IMR-90 (cell line): ENCODE data around the gene SYTL4. TPM values are rescaled to one million over a fixed set of nuclear protein-coding genes. Genes with fewer than 3 reads are reported as not detected.

Source experiments
- ATAC-seq: fragments of 200-7000 bp; cut with Tn5 transposase; 2 replicates; pipeline ENCODE4 v1.9.1; 2020; ENCODE audit warnings: low read depth, mild to moderate bottlenecking, moderate library complexity
- BruUV-seq: library from RNA; stranded (reverse); fragments of 400-500 nt; replicated peaks from 2 replicates; lab custom pipeline; 2021; lab: Mats Ljungman, UMichigan
- CTCF ChIA-PET: fragments of 300-600 bp; formaldehyde crosslinking; extraction: SDS; loops from one replicate; lab custom pipeline; 2021; ENCODE audit warnings: antibody characterized with exemption; lab: Yijun Ruan, JAX
- POLR2A ChIA-PET: fragments of 300-600 bp; sonication (Branson Sonifier 250); formaldehyde crosslinking; loops from one replicate; lab custom pipeline; 2022; ENCODE audit warnings: antibody characterized with exemption; ENCODE audit not compliant: unreplicated experiment; lab: Charles Lee
- DNase-seq: peaks from one replicate; pipeline ENCODE4 v3.0.0; 2013
- H2AFZ ChIP-seq: replicated peaks from 2 replicates; pipeline ENCODE3; 2013; ENCODE audit warnings: low read length, mild to moderate bottlenecking; ENCODE audit not compliant: poor library complexity
- H2AK5ac ChIP-seq: 2 replicates; pipeline ENCODE4 v1.6.1; 2013; ENCODE audit warnings: low read depth, low read length, inconsistent platforms
- H2AK9ac ChIP-seq: replicated peaks from 2 replicates; pipeline ENCODE3; 2013; ENCODE audit warnings: mild to moderate bottlenecking, low read depth, low read length, moderate library complexity; ENCODE audit not compliant: poor library complexity
- H2BK120ac ChIP-seq: 2 replicates; pipeline ENCODE4 v1.6.1; 2013; ENCODE audit warnings: low read depth, low read length, inconsistent platforms
- H2BK15ac ChIP-seq: 3 replicates; pipeline ENCODE4 v1.6.1; 2013; ENCODE audit warnings: low read depth, low read length, inconsistent platforms
- H2BK20ac ChIP-seq: 2 replicates; pipeline ENCODE4 v1.6.1; 2013; ENCODE audit warnings: low read depth, mild to moderate bottlenecking, inconsistent platforms, low read length, moderate library complexity
- H2BK5ac ChIP-seq: 2 replicates; pipeline ENCODE4 v1.6.1; 2013; ENCODE audit warnings: mild to moderate bottlenecking, low read depth, low read length, inconsistent platforms; ENCODE audit not compliant: poor library complexity, severe bottlenecking
- H3K14ac ChIP-seq: replicated peaks from 2 replicates; pipeline ENCODE4 v1.6.1; 2013; ENCODE audit warnings: low read depth, low read length, inconsistent platforms
- H3K18ac ChIP-seq: 2 replicates; pipeline ENCODE4 v1.6.1; 2013; ENCODE audit warnings: low read depth, low read length, control low read depth
- H3K23ac ChIP-seq: 2 replicates; pipeline ENCODE4 v1.6.1; 2013; ENCODE audit warnings: low read depth, low read length, inconsistent platforms
- H3K27ac ChIP-seq: 2 replicates; pipeline ENCODE4 v1.5.1; 2013; ENCODE audit warnings: mild to moderate bottlenecking, control low read depth, low read length; ENCODE audit not compliant: insufficient read depth
- H3K27me3 ChIP-seq: 2 replicates; pipeline ENCODE4 v1.6.1; 2013; ENCODE audit warnings: low read length; ENCODE audit not compliant: control insufficient read depth, insufficient read depth
- H3K36me3 ChIP-seq: 2 replicates; pipeline ENCODE4 v1.6.1; 2013; ENCODE audit warnings: low read length, mixed read lengths; ENCODE audit not compliant: control insufficient read depth, insufficient read depth
- H3K4ac ChIP-seq: 2 replicates; pipeline ENCODE4 v1.6.1; 2013; ENCODE audit warnings: low read depth, low read length, inconsistent platforms
- H3K4me1 ChIP-seq: 2 replicates; pipeline ENCODE4 v1.6.1; 2013; ENCODE audit warnings: low read length, mixed read lengths; ENCODE audit not compliant: control insufficient read depth, insufficient read depth
- H3K4me2 ChIP-seq: 2 replicates; pipeline ENCODE4 v1.6.1; 2013; ENCODE audit warnings: low read depth, mild to moderate bottlenecking, control low read depth, low read length, moderate library complexity
- H3K4me3 ChIP-seq: 2 replicates; pipeline ENCODE4 v1.5.1; 2013; ENCODE audit warnings: low read depth, mild to moderate bottlenecking, control low read depth, low read length, moderate library complexity; ENCODE audit not compliant: insufficient read depth
- H3K56ac ChIP-seq: 2 replicates; pipeline ENCODE4 v1.6.1; 2013; ENCODE audit warnings: low read length, inconsistent platforms; ENCODE audit not compliant: insufficient read depth; ENCODE audit errors: extremely low read depth
- H3K79me1 ChIP-seq, 2 experiments: 2 replicates each; pipeline ENCODE4 v1.6.1; 2013; ENCODE audit warnings: low read length in 2 of 2, inconsistent platforms in 1 of 2, low read depth in 1 of 2
- H3K9ac ChIP-seq: 2 replicates; pipeline ENCODE4 v1.6.1; 2013; ENCODE audit warnings: low read depth, low read length, control low read depth
- H3K9me1 ChIP-seq: 2 replicates; pipeline ENCODE4 v1.6.1; 2013; ENCODE audit warnings: low read length, inconsistent platforms; ENCODE audit not compliant: insufficient read depth
- H3K9me3 ChIP-seq: 2 replicates; pipeline ENCODE4 v1.6.1; 2013; ENCODE audit warnings: low read length; ENCODE audit not compliant: control insufficient read depth, insufficient read depth
- H4K20me1 ChIP-seq: 2 replicates; pipeline ENCODE4 v1.6.1; 2013; ENCODE audit warnings: low read length, inconsistent platforms; ENCODE audit not compliant: insufficient read depth
- H4K5ac ChIP-seq: 2 replicates; pipeline ENCODE4 v1.6.1; 2013; ENCODE audit warnings: mild to moderate bottlenecking, low read depth, low read length, control low read depth
- H4K8ac ChIP-seq, 2 experiments: 2 replicates each; pipeline ENCODE4 v1.6.1; 2013; ENCODE audit warnings: low read depth in 2 of 2, low read length in 2 of 2, control low read depth in 1 of 2, inconsistent platforms in 1 of 2
- H4K91ac ChIP-seq: 2 replicates; pipeline ENCODE4 v1.6.1; 2013; ENCODE audit warnings: low read depth, low read length, inconsistent platforms; ENCODE audit not compliant: insufficient read depth
- CHD1 ChIP-seq: IDR thresholded peaks from 2 replicates; pipeline ENCODE4 v1.6.1; 2012; ENCODE audit warnings: low read depth, low read length, improper control_type of control experiment
- MAFK ChIP-seq: IDR thresholded peaks from 2 replicates; pipeline ENCODE4 v1.6.1; 2012; ENCODE audit warnings: low read depth, low read length, improper control_type of control experiment
- MAZ ChIP-seq: IDR thresholded peaks from 2 replicates; pipeline ENCODE4 v1.6.1; 2012; ENCODE audit warnings: low read depth, mild to moderate bottlenecking, low read length, improper control_type of control experiment, moderate library complexity, borderline replicate concordance
- MXI1 ChIP-seq: IDR thresholded peaks from 2 replicates; pipeline ENCODE4 v1.6.1; 2012; ENCODE audit warnings: low read depth, mild to moderate bottlenecking, low read length, moderate library complexity, borderline replicate concordance
- RAD21 ChIP-seq: IDR thresholded peaks from 2 replicates; pipeline ENCODE4 v1.6.1; 2012; ENCODE audit warnings: low read length, improper control_type of control experiment
- RCOR1 ChIP-seq: IDR thresholded peaks from 2 replicates; pipeline ENCODE4 v1.6.1; 2012; ENCODE audit warnings: mild to moderate bottlenecking, low read length, improper control_type of control experiment; ENCODE audit not compliant: insufficient replicate concordance
- RFX5 ChIP-seq: IDR thresholded peaks from 2 replicates; pipeline ENCODE4 v1.8.0; 2012; ENCODE audit warnings: low read depth, mild to moderate bottlenecking, low read length, moderate library complexity
- SMC3 ChIP-seq: fragments of 150-350 bp; IDR thresholded peaks from 2 replicates; pipeline ENCODE4 v1.6.1; 2016; ENCODE audit warnings: low read depth, mild to moderate bottlenecking, antibody characterized with exemption, low read length, moderate library complexity
- WGBS, 2 experiments: methylation state at CpG; one replicate each; pipeline versions ENCODE4 v1.1.5 to v1.1.7; 2013; ENCODE audit warnings: missing lambda C conversion rate in 2 of 2; ENCODE audit not compliant: insufficient read length in 1 of 2; ENCODE audit errors: extremely low coverage in 2 of 2; 5-methylcytosine and 5-hydroxymethylcytosine counted together
- dilution Hi-C: fragments of 300-500 bp; cut with HindIII; formaldehyde crosslinking; loops from one replicate; pipeline ENCODE4 v1.14.3; 2018; ENCODE audit warnings: low sequenced_read_pairs; ENCODE audit not compliant: unreplicated experiment
- in situ Hi-C: fragments of 300-500 bp; cut with MboI; formaldehyde crosslinking; loops from 3 replicates; pipeline ENCODE4 v1.14.3; 2019; ENCODE audit warnings: low sequenced_read_pairs, inconsistent platforms, mixed read lengths
- intact Hi-C: fragments of 100-400 bp; cut with micrococcal nuclease; formaldehyde crosslinking; loops from 2 replicates; pipeline ENCODE4 v1.10.0; 2022
- polyA plus RNA-seq, 3 experiments: library from polyadenylated mRNA; depleted of rRNA; stranded (reverse); fragments of >200 nt; gene quantifications; 2 replicates each; pipeline ENCODE4 v1.2.3, GENCODE V29; 2012; ENCODE audit warnings: low replicate concordance in 1 of 3
- total RNA-seq: library from RNA; depleted of rRNA; stranded (reverse); fragments of >200 nt; gene quantifications from 2 replicates; pipeline ENCODE4 v1.2.3, GENCODE V29; 2012

Gene SYTL4
- total and polyA plus RNA-seq, 2 of the 4 experiments (the other 2 are of a cell fraction) = 2.3 to 2.4 TPM

GRCh38 chrX:100687546-100687945 is 44.4 kb downstream of the SYTL4 start:
- Histone ChIP-seq H4K8ac (no peak overlapping the region), H3K9me1 (no peaks in the 10 kb centered on the region; the same call in 1 of the 2 replicates), H4K5ac (no peak overlapping the region), H2BK5ac (no peak overlapping the region), H4K91ac (no peak overlapping the region), H3K14ac (no peak overlapping the region), H3K79me1 (no peaks in the 10 kb centered on the region), H3K4me2 (no peak overlapping the region), H3K23ac (no peak overlapping the region), H3K56ac (no peak overlapping the region), H2BK15ac (no peak overlapping the region), H2BK20ac (no peak overlapping the region), H3K4me1 (peaks cover 2% of the 10 kb centered on the region), H3K9me3 (no peaks in the 10 kb centered on the region), H3K18ac (no peak overlapping the region), H2BK120ac (no peak overlapping the region), H2AK5ac (no peak overlapping the region), H3K4me3 (no peak overlapping the region), H3K9ac (no peak overlapping the region), H4K20me1 (no peaks in the 10 kb centered on the region), H2AFZ (no peak overlapping the region), H3K4ac (no peak overlapping the region), H3K36me3 (no peaks in the 10 kb centered on the region), H3K27me3 (no peaks in the 10 kb centered on the region; the same call in 1 of the 2 replicates), H3K27ac (no peak overlapping the region), H2AK9ac (no peak overlapping the region)
- dilution Hi-C loops (no loop called here), intact Hi-C loops (loop anchor here (5.0 to 10.0 kb wide), 2 partner anchors 175 to 597 kb away; no protein-coding TSS in a partner anchor), in situ Hi-C loops (loop anchor here (5.0 kb wide), 1 partner anchor 80 kb away; no protein-coding TSS in a partner anchor)
- WGBS, 2 experiments = no CpG with 5 or more reads among the region's 2 CpGs
- DNase-seq = no peak
- ATAC-seq = no peak
- TF ChIP-seq MXI1 (no peak), CHD1 (no peak), RCOR1 (no peak), RAD21 (no peak), SMC3 (no peak), MAZ (no peak), RFX5 (no peak), MAFK (no peak)
- BruUV-seq = no TSS peak
- CTCF ChIA-PET = interaction anchor here (1.1 to 3.0 kb wide), 2 partner anchors 17 to 81 kb away, joined by 7 to 14 read pairs; no protein-coding TSS in a partner anchor
- POLR2A ChIA-PET = no interaction called here
